ENCODE data around the gene HABP4.

The HABP4 gene

GRCh38 chr9:96435345-96435744, 14.6 kb upstream of the HABP4 start:
- no peak for DNase-seq (ENCODE audit: low read depth)

- DNase-seq (ENCODE audit: low read depth), result no peak
Observed at GRCh38 chr9:96436063-96436455, 13.9 kb upstream of the HABP4 start.

- no peak for DNase-seq (ENCODE audit: low read depth)
Observed at GRCh38 chr9:96436456-96437126, 13.4 kb upstream of the HABP4 start.

GRCh38 chr9:96437454-96437853, 12.5 kb upstream of the HABP4 start:
- DNase-seq (ENCODE audit: low read depth), result no peak

DNA sequence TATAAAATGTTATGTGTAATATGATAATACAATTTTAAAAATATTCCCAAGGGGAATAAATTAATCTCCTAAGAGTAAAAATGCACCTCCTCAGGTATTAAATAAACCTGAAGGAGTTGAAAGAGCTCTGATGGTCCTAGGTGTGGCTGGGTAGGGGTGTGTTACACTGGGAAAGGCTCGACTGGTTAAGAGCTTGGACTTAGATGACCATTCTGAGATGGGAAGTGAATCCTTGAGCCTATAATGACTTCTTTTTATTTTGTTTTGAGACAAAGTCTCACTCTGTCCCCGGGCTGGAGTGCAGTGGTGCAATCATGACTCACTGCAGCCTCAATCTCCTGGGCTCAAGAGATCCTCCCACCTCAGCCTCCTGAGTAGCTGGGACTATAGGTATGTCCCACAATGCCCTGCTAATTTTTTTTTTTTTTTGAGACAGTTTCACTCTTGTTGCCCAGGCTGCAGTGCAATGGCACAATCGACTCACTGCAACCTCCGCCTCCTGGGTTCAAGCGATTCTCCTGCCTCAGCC, 9.2 kb upstream of the HABP4 start:
- no peak for DNase-seq (ENCODE audit: low read depth)

DNA sequence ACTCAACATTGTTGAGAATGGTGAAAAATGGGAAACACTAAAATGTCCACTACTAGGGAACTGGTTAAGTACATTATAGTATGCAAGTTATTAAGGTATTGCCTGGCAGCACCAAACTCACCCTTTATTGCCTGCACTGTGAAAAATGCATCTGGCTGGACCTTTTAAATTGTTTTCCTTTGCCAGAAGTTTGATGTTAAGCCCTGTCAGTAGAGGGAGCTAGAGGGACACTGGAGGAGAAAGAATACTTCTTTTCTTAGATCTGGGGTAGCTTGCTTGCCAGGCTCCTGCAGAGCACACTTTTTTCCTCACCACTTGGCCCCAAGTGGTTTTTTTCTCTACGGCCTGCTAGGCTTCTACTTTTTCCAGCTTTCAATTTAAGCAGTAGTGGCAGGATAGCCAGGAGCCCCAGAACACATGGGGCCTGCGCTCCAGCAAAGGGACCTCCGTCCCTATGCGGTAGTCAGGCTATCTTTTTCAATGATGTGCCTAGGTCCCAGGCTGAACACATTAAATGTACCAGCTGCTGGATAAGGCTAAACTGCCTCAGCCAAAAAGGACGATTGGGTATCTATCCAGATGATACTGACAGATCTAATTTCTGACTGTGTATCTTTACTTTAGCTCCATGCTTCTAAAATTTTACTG, 8.0 kb upstream of the HABP4 start:
- DNase-seq (ENCODE audit: low read depth), result no peak

DNA sequence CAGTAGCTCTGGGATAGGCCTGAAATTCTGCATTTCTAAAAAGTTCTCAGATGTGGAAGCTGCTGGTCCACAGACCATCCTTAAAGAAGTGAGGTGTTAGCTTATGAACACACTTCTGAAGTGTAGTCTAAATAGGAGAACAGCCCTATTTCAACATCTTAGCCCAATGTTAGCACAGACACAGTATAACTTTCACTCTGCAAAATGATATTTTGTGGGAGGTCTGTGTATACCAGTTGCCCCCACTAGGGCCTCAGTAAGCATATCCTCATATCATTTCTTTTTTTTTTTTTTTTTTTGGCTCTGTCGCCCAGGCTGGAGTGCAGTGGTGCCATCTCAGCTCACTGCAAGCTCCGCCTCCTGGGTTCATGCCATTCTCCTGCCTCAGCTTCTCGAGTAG, 7.5 kb upstream of the HABP4 start:
- DNase-seq (ENCODE audit: low read depth), result no peak

DNA sequence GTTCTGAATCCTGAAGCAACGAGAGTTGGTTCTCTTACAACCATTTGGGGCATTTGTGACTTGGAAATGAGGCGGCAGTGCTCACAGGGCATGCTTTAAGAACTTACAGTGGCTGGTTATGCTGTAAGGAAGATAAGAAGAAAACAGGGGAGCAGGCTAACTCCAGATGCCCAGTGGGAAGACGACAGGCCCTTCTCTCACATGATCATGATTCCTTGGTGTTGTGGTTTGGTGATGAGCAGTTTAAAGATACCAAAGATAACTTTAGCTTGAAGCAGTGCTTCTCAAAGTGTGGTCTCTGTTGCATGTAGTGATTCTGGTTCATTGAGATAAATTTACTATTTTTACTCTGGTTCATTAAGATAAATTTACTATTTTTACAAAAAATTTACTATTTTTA, 2.6 kb upstream of the HABP4 start:
- no peak for DNase-seq (ENCODE audit: low read depth)

DNA sequence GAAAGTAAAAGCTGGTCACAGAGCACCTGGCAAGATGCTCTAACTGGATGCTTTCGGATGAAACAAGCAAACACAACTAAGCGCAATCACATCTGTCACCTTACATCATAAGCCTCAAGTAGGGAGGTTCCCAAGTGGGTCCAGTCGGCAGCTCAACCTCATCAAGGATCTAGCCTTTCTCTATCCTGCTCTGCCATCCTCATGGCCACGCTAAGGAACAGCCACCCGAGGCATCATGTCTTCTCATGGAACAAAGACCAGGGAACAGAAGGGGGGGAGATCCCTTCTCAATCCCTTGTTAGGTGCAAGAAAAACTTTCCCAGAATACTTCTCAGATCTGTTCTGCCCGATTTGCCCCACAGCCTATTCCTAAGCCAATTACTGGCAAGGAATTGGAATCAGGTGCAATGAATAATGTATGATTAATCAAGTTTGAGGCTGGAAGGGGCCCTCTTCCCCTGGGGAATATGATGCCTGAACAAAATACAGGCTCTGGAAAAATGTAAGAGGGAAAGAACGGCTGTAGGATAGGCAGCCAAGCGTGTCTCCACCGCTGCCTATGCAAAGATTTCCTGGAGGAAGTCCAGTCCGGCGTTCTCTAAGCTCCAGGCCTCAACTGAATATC, 1.3 kb upstream of the HABP4 start:
- no peak for DNase-seq (ENCODE audit: low read depth)

DNA sequence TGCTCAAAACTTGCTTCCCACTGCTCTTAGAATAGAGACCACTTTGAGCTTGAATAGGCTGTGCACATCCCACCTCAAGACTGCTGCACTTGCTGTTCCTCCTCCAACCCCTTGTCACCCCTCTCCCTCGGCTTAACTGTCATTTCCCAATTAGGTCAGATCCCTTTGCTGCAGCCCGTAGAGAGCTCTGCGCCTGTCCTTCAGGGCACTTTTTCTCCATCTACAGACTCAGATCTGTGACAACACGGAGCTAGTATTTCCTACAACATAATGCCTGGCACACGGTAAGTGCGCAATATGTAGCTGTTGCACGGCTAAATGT, 485 bp upstream of the HABP4 start:
- DNase-seq (ENCODE audit: low read depth), result no peak

- DNase-seq (ENCODE audit: low read depth), result no peak
Observed at GRCh38 chr9:96450613-96451528, 902 bp downstream of the HABP4 start.

DNA sequence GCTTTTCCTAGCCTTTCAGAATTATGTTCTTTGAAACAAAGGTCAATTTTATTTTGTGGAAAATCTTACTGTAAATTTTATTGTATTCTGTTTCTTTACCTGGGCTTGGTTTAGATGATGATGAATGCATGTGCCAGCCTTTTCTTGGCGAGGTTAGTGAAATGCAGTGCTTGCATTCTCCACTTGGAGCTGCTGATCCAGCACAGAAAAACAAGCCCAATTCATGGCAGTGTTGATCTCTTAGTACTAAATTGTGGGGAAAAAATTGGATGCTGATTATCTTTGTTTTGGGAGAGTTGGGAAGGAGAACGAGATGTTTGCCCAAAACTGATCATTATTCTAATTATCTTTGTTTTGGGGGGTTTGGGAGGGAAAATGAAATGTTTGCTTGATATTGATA, 3.7 kb downstream of the HABP4 start:
- DNase-seq (ENCODE audit: low read depth), result no peak

GRCh38 chr9:96457266-96457665, 7.3 kb downstream of the HABP4 start:
- DNase-seq (ENCODE audit: low read depth), result no peak

DNA sequence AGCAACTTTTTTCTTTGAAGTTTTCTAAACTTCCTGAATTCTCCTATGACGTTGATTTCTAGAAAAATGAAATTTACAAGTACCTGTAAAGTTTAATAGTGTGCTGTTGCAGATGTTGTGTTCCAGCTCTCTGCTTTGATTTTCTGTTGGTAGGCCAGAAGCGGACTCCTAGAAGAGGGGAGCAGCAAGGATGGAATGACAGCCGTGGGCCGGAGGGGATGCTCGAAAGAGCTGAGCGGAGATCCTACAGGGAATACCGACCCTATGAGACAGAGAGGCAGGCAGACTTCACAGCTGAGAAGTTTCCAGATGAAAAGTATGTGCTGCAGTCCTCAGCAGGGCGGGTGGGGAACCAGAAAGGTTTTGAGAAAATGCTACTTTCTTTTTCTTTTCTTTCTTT, 8.3 kb downstream of the HABP4 start:
- no peak for DNase-seq (ENCODE audit: low read depth)

- DNase-seq (ENCODE audit: low read depth), result no peak
Observed at GRCh38 chr9:96459268-96460007, 9.5 kb downstream of the HABP4 start.

DNA sequence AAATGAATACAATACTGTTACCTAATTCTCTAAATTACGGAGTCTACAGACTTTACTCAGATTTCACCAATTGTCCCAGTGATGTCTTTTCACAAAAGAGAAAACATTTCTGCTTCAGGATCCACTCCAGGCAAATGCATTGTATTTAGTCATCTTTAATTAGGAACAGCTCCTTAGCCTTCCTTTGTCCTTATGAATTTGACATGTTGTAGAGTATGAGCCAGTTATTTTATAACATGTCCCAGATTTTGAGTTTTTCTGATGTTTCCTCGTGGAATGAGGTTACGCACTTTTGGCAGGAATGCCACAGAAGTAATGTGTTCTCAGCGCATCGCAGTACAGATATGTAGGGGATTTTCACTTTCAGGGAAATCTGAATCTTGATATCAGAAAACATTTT, 10.5 kb downstream of the HABP4 start:
- no peak for DNase-seq (ENCODE audit: low read depth)

DNA sequence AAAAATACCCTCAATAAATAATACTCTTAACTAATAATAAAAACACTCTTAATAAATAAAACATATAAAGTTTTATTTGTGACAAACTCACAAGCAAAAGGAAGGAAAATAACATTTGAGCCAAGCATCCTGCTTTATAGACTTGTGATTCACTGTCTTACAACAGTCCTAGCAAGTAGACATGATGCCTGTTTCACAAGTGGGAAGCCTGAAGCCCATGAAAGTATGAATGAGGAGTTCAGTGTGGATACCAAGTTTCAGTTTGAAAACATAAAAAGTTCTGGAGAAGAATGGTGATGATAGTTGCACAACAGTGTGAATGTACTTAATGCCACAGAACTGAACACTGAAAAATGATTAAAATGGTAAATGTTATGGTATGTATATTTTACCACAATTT, 10.9 kb downstream of the HABP4 start:
- DNase-seq (ENCODE audit: low read depth), result no peak

DNA sequence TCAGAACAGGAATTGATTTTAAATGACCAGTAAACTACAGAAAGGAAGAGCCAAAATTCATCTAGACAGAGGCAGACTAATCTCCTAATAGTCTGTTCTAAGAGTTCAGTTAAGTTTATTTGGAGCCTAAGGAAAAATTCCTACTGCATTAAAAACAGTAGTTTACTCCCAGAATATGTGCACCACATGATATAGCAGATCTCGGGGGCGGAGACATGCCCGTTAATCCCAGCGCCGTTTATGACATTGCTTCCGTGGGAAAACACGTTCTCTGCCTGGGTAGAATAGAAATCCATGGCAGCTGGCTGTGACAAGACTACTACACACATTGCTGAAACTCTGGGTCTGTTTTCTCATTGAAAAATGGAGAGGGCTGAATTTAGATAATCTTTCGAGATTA, 11.4 kb downstream of the HABP4 start:
- DNase-seq (ENCODE audit: low read depth), result no peak

DNA sequence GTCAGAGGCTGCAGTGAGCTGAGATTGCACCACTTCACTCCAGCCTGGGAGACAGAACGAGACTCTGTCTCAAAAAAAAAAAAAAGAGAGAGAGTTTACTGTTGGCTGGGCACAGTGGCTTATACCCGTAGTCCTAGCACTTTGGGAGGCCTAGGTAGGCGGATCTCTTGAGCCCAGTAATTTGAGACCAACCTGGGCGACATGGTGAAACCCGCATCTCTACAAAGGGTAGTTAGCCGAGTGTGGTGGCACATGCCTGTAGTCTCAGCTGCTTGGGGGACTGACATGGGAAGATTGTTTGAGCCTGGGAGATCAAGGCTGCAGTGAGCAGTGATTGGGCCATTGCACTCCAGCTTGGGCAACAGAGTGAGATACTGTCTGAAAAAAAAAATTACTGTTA, 12.6 kb downstream of the HABP4 start:
- DNase-seq (ENCODE audit: low read depth), result no peak

DNA sequence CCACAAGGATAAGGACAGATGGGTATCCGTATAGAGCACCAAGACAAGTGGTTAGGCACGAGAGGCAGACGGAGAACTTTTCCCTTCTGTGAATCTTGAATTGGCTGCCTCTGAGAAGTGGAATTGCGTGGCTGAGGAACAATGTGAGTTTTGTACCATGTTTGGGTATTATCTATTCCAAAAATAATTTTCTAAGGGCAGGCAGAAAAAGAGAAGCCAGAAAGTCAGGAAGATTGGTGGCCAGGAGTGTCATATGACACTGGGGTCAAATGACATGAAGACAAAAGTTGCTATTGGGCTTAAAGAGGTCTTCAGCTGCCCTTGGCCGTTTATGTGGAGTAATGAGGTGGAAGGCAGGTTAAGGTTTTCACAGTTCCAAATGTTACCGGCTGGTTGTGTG, 14.5 kb downstream of the HABP4 start:
- DNase-seq (ENCODE audit: low read depth), result no peak

DNA sequence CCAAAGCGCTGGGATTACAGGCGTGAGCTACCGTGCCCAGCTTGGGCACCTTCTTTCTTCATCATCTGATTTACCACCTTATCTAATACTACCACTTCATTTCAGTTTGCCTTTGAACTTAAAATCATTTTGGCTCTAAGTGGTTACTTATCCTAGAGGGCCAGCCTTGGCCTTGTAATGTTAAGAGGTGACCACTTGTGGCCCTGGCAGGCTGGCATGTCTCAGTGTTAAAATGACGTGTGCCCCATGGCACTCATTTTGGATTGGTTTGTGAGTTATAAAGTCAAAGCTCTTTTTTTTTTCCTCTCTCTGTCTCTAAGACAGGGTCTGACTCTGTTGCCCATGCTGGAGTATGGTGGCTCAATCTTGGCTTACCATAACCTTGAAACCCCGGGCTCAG, 17.8 kb downstream of the HABP4 start:
- no peak for DNase-seq (ENCODE audit: low read depth)

- DNase-seq (ENCODE audit: low read depth), result no peak
Observed at GRCh38 chr9:96476013-96476412, 26.0 kb downstream of the HABP4 start.
